GM12892 (cell line): ENCODE data around the gene CARD9.
A peak's percentile ranks its signal among the peaks of the same experiment; 100 is the strongest.

Source experiments
- DNase-seq: peaks from one replicate; pipeline ENCODE4 v3.0.0; 2011; ENCODE audit not compliant: insufficient read length
- FAIRE-seq: peaks from 2 replicates; lab custom pipeline; 2011; peaks lifted over from hg19 to GRCh38; lab: Jason Lieb, UNC
- POLR2A ChIP-seq: IDR thresholded peaks from 2 replicates; pipeline ENCODE4 v1.6.1; 2011; ENCODE audit warnings: low read depth, low read length, control low read depth
- POLR2AphosphoS5 ChIP-seq: IDR thresholded peaks from 2 replicates; pipeline ENCODE4 v1.6.1; 2011; ENCODE audit warnings: low read depth, low read length, control low read depth
- TAF1 ChIP-seq: IDR thresholded peaks from 2 replicates; pipeline ENCODE4 v1.6.1; 2011; ENCODE audit warnings: low read depth, mild to moderate bottlenecking, control low read depth, low read length, borderline replicate concordance

The CARD9 gene

DNA sequence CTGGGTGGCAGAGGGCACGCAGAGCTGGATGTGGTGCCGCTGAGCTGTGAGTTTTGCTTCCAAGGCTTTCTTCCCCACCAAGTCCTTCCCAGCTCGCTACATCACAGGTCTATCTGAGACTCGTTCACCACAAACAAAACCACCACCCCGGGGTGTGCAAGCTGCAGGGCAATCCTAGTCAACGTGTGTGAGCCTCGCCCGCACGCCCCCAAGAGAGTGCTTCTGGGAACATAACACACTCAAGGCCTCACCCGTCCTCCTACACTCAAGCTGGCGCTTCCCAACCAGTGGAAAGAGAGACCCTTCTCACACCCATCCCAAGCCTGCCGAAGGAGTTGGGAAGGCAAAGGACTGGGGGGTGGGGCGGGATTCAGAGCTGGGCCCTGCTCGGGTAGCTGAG lies 15.9 kb upstream of the CARD9 start:
- TF ChIP-seq TAF1 (no peak), POLR2AphosphoS5 (no peak; the same call in 1 of the 2 replicates), POLR2A (no peak)
- DNase-seq = no peak
- no peak for FAIRE-seq

DNA sequence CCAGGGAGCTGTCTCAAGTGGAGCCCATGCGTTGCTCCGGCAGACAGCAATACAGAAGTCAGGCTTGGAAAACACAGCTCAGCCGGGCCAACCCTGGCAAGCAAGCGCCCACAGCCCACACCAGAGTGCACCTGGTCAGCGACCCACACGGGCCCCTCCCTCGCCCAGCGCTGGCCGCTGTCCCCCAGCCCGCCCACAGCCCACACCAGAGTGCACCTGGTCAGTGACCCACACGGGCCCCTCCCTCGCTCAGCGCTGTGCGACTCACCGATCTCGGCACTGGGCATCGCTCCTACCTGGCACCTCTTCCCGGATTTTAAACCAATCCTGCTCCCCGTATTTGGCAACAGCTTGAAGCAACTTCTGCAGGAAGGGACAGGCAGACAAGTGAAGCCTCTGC lies 13.7 kb upstream of the CARD9 start:
- FAIRE-seq (no peak), DNase-seq (no peak)
- TF ChIP-seq TAF1 (no peak), POLR2A (no peak), POLR2AphosphoS5 (no peak)

DNA sequence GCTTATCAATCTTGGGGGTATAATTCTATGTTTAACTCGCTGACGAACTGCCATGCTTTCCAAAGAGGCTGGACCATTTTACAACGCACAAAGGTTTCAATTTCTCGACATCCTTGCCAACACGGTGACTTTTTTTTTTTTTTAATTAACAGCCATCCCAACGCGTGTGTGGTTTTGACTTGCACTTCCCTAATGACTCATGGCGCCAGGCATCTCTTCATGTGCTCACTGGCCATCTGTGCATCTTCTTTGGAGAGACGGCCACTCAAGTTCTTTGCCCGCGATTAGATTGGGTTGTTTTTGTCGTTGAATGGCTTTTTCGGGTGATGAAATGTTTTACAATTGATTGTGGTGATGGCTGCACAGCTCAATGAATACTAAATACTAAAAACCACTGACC lies 12.5 kb upstream of the CARD9 start:
- FAIRE-seq (no peak), DNase-seq (no peak)
- TF ChIP-seq POLR2AphosphoS5 = no peak
- TF ChIP-seq POLR2A = no peak
- no peak for TF ChIP-seq TAF1

DNA sequence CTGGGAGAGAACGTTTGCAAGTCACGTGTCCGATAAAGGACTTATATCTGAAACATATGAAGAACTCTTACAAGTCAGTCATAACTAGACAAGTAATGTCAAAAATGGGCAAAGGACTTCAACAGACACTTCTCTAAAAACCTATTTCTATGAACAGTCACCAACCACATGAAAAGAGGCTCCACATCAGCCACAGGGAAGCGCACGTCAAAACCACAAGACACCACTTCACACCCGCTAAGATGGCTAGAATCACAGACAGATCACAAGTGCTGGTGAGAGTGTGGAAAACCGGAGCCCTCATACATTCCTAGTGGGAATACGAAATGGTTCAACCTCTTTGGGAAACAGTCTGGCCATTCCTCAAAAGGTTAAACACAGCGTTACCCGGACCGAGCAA lies 11.5 kb upstream of the CARD9 start:
- TF ChIP-seq TAF1 (no peak), POLR2AphosphoS5 (no peak), POLR2A (no peak)
- DNase-seq (no peak), FAIRE-seq (no peak)

DNA sequence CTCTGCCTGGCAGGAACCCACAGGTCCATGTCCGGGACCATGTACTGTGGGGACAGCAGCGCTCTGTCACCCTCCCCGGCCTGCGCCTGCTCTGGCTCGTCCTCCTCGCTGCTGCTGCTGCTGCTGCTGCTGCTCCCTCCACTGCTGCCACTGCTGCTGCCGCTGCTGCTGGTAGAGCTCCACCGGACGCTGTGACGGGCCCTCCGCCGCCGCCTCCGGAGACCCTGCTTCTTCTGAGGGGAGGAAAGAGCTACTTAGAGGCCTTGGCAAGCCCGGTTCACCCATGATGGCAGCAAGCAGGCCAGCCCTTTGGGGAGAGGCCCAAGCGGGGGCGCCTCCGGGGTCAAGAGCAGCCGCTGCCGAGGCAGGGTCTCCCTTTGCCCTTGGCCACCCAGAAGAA lies 10.0 kb upstream of the CARD9 start:
- FAIRE-seq (no peak), DNase-seq (no peak)
- TF ChIP-seq POLR2A = 0 out of 2 replicates have a peak, but pooled peaks have one; percentile 18
- no peak for TF ChIP-seq TAF1

DNA sequence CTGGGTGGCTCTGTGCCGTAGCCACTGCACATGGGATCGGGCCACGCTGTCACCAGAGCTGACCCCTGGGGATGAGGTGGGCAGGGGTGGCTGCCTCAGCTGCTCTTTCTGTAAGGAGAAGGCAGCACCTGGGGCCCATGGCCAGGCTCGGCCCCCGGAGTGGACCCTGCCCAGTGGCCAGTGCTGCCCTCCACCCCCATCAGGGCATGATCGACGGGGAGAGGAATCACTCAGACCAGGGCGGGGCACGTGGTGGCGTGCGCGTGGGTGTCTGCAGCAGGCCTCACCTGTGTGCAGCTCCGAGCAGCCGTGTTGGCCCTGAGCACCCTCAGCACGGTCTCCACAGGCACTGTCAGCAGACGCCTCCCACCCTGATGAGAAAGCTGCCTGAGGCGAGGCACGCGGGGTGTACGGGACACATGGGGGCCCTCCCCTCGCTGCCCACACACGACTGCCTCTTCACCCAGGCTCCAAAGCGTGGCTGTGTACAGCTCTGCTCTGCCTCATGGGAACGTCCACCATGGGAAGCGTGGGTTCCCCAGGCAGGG lies 8.6 kb upstream of the CARD9 start:
- DNase-seq = no peak
- no peak for FAIRE-seq
- TF ChIP-seq POLR2AphosphoS5 (0 out of 2 replicates have a peak, but pooled peaks have one; percentile 20), TAF1 (no peak), POLR2A (peak; percentile 1; the same call in 1 of the 2 replicates)

DNA sequence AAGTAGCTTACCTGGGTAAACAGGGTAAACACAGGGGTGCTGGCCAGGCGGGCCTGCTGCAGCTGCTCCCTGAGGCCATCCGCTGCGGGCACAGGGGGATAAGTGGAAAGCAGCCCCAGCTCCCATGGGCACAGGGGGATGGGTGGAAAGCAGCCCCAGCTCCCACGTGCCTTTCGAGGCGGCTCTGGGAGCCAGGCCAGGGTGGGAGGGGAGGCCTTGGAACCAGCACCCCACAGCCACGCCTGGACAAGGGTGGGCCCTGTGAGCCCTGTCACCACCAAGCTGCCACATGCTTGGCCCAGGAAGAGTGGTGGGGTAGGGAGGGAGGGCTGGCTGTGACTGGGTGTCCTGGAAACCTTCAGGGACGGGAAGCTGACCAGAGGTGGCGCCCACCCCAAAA lies 7.8 kb upstream of the CARD9 start:
- TF ChIP-seq POLR2A (no peak), POLR2AphosphoS5 (no peak), TAF1 (no peak)
- DNase-seq (no peak), FAIRE-seq (no peak)

DNA sequence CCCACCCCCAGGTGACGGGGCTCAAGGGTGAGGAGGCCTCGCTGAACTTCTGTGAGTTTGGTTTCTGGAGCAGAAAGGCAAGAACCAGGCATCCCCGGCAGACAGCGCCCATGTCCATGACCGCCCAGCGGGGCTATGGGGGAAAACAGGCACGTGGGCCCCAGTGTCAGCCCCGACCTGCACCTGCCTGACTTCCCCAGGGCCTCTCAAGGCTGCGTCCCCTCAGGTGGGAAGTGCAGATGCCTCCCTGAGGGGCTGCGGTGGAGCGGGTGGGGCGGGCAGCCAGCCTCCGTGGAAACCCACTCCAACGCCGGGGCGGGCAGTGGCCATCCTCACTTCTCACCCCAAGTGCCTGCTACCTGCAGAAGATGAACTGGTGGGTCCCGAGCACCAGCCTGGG lies 6.9 kb upstream of the CARD9 start:
- TF ChIP-seq TAF1 (no peak), POLR2A (no peak), POLR2AphosphoS5 (no peak)
- no peak for DNase-seq
- FAIRE-seq = no peak

DNA sequence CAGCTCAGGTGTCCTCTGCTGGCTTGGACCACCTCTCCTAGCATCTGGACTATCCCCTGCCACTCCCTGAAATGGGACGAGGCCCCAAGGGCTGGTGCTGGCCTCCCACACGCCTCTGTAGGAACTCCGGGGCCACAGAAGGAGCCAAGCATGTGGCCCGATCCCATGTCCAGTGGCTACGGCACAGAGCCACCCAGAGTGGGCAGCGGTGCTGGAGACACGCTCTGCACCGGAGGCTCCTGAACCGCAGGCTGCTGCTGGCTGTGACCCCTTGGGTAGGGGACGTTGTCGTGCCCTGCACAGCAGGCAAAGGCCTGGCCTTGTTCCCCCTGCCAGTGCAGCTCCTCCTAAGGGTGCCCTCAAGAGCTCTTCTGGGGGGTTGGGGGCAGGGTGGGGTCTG lies 6.4 kb upstream of the CARD9 start:
- no peak for FAIRE-seq
- no peak for TF ChIP-seq POLR2AphosphoS5
- TF ChIP-seq TAF1 = no peak
- TF ChIP-seq POLR2A = no peak

DNA sequence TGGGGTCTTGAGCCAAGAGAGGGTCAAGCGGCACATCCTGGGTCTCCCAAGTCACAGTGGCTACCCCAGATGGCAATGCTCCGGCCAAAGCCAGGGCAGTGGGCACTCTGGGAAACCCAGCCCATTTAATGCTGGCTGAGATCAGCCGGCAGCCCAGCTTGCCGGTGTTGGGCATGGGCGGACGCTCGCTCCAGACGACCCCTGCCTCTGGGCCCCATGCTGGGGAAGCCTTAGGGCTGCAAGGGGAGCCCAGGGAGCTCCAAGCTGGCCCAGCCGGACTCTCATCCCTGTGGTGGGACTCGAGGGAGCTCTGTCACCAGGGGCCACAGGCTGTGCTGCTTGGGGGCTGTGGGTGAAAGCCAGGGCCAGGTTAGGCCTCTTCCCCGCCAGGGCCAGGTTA lies 5.9 kb upstream of the CARD9 start:
- DNase-seq (no peak), FAIRE-seq (no peak)
- TF ChIP-seq TAF1 (no peak), POLR2A (no peak), POLR2AphosphoS5 (no peak)

More for the DNA sequence above, 6.4 kb upstream of the CARD9 start:
- no peak for DNase-seq

DNA sequence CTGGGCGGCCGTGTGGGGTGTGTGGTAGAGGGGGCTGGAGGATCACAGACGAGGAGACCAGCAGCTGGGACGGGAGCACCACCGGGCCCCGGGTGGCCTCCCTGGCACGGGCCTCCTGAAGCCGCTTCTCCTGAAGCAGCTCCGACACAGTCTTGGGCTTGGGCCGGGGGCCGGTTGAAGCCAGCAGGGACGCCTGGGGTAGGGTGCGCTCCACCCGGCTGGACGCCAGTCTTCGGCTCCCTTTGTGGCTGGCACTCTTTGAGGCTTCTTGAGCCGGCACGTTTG lies 5.5 kb upstream of the CARD9 start:
- TF ChIP-seq TAF1 = no peak
- no peak for TF ChIP-seq POLR2AphosphoS5
- no peak for DNase-seq
- FAIRE-seq = no peak

DNA sequence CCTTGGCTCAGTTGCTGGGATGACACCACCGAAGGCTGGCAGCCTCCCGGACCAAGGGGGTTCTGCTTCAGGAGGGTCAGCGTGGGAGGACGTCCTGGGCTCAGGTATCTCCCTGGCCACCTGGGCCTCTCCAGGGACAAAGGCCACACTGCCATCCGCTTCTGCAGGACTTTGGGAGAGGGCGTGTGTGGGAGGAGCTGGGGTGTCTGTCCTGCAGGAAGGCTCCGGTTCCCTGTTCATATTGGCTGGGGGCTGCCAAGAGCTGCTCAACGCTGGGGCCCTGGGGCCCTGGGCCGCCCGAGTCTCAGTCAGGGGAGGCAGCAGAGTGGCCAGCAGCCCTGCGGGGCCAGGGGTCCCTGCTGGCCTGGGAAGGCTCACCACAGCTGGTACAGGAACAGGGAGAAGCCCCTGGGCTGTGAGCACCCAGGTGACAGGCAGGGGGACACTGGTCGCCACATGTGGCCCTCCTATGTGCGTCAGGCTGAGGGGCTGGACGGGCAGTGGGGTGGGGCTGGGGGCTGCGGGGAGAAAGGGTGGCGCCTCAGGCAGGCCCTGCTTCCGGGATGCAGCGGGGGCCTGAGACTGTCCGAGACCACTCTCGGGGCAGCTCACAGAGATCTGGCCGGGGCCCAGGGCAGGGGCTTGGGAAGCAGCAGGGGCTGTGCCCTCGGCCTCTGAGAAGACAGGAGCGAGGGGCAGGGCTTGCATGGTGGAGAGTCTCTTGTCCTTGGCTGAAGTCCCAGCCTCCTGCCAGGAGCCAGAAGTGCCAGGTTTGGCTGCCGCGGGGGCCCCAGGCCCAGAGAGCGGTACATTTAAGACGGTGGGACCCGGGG lies 4.9 kb upstream of the CARD9 start:
- DNase-seq = no peak
- no peak for FAIRE-seq
- TF ChIP-seq TAF1 (no peak), POLR2A (no peak), POLR2AphosphoS5 (no peak)
